Progenitor cell of endocrine pancreas (in vitro differentiated cells): ENCODE data around the gene SPACA7. TPM values are rescaled to one million over a fixed set of nuclear protein-coding genes. Genes with fewer than 3 reads are reported as not detected.

Experiments
- DNase-seq: peaks from one replicate; pipeline ENCODE4 v3.0.0; 2021; ENCODE audit warnings: low spot score; ENCODE audit not compliant: unreplicated experiment
- H3K27ac Mint-ChIP-seq: 2 replicates; pipeline ENCODE4 v1.8.0; 2021; ENCODE audit warnings: mild to moderate bottlenecking, moderate library complexity, mixed read lengths
- H3K27me3 Mint-ChIP-seq: 2 replicates; pipeline ENCODE4 v1.8.0; 2021; ENCODE audit warnings: mixed read lengths
- H3K36me3 Mint-ChIP-seq: 2 replicates; pipeline ENCODE4 v1.8.0; 2022; ENCODE audit warnings: mixed read lengths; ENCODE audit not compliant: insufficient read depth
- H3K4me1 Mint-ChIP-seq: 2 replicates; pipeline ENCODE4 v1.8.0; 2021; ENCODE audit warnings: low read depth, mixed read lengths
- H3K4me3 Mint-ChIP-seq: 2 replicates; pipeline ENCODE4 v1.8.0; 2021; ENCODE audit warnings: low read depth, mild to moderate bottlenecking, moderate library complexity, mixed read lengths
- H3K9me3 Mint-ChIP-seq: 2 replicates; pipeline ENCODE4 v1.8.0; 2021; ENCODE audit warnings: low read depth, mixed read lengths
- long read RNA-seq: library from polyadenylated mRNA; unstranded; transcript quantifications from one replicate; pipeline ENCODE4 v2.0.0, GENCODE V29; 2020
- total RNA-seq: library from RNA; stranded (reverse); gene quantifications from 2 replicates; pipeline ENCODE4 v1.2.1, GENCODE V29; 2021
- TF ChIP-seq, protein P1 (sequence below): fragments of 200-600 bp; sonication (generic); IDR thresholded peaks from one replicate; pipeline ENCODE4 v1.5.0; 2021; ENCODE audit warnings: antibody characterized with exemption, mild to moderate bottlenecking; ENCODE audit not compliant: unreplicated experiment

The SPACA7 gene, protein sequence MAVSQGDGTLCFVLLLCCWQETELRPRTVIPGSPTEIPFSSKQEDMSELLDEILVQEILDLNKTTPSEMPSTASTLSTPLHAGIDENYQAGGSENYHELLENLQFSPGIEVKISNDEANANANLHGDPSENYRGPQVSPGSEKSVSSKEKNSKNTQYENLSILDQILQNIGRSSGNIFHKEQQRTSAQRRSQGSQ
- total RNA-seq, result not detected in 2 replicates
- long read RNA-seq, result 0 reads

DNA sequence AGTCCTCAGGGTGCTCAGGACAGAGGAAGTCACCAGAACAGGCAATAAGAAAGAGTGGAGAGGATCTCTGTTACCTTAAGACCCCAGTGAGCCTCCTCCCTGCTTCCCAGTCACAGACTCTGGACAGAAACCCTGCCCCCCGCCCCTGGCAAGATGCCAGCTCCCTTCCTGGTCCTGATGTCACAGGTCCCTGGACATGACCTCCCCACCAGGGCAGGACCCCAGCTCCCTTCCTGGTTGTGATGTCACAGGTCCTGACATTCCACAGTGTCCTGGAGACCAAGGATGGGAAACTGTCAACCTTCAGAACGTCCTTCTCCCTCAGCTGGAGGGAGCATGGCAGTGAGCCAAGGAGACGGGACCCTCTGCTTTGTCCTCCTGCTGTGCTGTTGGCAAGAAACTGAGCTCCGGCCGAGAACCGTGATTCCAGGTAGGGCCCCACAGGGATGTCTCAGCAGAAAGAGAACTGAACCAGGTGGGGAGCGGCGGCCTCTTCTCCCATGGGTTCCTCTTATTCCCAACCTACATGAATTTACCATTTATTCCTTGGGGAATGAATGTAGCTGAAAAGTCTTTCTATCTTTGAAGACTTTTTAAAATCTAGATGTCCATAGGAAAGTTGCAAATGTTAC, at the start of gene SPACA7:
TSS of gene SPACA7 (plus strand) at position 306 of the 632 bp plus-strand sequence. CDS start at position 337, 31 bp downstream.
- TF ChIP-seq, protein P1, sequence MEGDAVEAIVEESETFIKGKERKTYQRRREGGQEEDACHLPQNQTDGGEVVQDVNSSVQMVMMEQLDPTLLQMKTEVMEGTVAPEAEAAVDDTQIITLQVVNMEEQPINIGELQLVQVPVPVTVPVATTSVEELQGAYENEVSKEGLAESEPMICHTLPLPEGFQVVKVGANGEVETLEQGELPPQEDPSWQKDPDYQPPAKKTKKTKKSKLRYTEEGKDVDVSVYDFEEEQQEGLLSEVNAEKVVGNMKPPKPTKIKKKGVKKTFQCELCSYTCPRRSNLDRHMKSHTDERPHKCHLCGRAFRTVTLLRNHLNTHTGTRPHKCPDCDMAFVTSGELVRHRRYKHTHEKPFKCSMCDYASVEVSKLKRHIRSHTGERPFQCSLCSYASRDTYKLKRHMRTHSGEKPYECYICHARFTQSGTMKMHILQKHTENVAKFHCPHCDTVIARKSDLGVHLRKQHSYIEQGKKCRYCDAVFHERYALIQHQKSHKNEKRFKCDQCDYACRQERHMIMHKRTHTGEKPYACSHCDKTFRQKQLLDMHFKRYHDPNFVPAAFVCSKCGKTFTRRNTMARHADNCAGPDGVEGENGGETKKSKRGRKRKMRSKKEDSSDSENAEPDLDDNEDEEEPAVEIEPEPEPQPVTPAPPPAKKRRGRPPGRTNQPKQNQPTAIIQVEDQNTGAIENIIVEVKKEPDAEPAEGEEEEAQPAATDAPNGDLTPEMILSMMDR, result no peak
- Mint-ChIP-seq H3K27me3 (peaks cover 26% of the 10 kb centered on the region), H3K4me3 (no peak within 1 kb of the TSS), H3K4me1 (no peaks in the 10 kb centered on the region), H3K36me3 (no peaks in the 10 kb centered on the region), H3K9me3 (peaks cover 12% of the 10 kb centered on the region), H3K27ac (no peak within 1 kb of the TSS)
- no peak for DNase-seq

DNA sequence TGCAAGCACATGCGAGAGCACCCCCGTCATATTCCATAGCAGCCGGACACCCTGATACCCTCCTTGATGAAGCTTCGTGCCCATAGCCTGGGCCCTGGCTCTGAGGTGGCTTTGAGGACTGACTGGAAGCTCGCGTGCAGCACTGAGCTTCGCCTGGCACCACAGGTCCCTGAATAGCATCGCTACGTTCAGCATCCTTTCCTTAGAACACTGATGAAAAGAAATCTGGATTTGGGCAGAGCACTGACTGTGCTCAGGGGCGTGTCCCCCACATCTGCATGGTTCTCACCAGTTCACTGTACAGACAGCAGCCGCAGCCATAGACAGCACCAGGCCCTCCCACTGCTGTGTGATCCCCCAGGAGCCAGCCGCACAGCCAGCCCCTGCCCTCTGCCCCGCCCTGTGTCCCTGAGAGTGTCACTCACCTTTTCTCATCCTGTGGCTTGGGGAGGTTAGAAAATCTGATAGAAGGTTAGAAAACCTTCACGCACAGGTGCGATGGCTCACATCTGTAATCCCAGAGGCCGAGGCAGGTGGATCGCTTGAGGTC, 49.3 kb upstream of the SPACA7 start:
- Mint-ChIP-seq H3K9me3 (no peaks in the 10 kb centered on the region), H3K27me3 (peaks cover 56% of the 10 kb centered on the region), H3K27ac (no peak overlapping the region), H3K4me1 (no peaks in the 10 kb centered on the region), H3K4me3 (no peak overlapping the region), H3K36me3 (no peaks in the 10 kb centered on the region)
- no peak for DNase-seq
- TF ChIP-seq, protein P1, result no peak

DNA sequence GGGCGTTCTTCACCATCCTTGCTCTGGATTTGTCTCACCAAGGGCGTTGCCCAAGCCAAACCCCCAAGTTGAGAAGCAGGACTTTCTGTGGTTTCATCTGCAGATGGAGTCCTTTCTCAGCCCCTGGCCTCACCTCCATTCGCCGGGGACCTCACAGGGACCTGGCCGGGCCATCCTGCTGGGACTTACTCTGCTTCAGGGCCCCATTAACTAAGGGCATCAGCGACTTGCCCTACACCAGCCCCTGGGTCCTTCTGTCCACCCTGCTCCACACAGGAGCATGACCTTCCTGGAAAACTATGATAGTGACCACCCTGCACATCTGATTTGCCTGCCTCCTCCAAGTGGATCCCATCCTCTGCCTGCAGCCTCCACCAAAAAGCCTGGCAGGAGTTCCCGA, 47.2 kb upstream of the SPACA7 start:
- Mint-ChIP-seq H3K4me1 (no peaks in the 10 kb centered on the region), H3K36me3 (no peaks in the 10 kb centered on the region), H3K4me3 (no peak overlapping the region), H3K9me3 (no peaks in the 10 kb centered on the region), H3K27ac (no peak overlapping the region), H3K27me3 (peaks cover 45% of the 10 kb centered on the region)
- no peak for DNase-seq
- TF ChIP-seq, protein P1, result no peak

DNA sequence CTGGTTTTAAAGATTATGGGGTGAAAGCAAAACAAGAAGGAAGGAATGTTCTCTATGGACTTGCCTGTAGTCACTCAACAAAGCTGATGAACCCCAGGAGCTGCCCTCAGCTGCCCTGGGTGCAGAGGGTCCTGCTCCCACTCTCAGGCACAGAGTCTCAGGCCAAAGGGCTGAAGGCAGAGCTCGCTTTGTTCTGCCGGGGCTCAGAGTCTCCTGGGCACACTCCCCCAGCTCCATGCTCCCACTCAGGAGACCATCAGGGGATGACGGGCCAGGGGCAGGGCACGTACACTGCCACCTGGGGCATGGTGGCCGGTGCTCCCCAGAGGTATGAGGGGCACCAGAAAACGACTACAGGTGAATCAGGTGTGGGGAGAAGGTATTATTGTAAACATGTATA, 46.8 kb upstream of the SPACA7 start:
- H3K36me3 Mint-ChIP-seq, result no peaks in the 10 kb centered on the region
- H3K9me3 Mint-ChIP-seq, result no peaks in the 10 kb centered on the region
- no peak overlapping the region for H3K4me3 Mint-ChIP-seq
- H3K27ac Mint-ChIP-seq, result no peak overlapping the region
- TF ChIP-seq, protein P1, result no peak
- DNase-seq, result no peak
- no peaks in the 10 kb centered on the region for H3K4me1 Mint-ChIP-seq
- peaks cover 40% of the 10 kb centered on the region for H3K27me3 Mint-ChIP-seq

DNA sequence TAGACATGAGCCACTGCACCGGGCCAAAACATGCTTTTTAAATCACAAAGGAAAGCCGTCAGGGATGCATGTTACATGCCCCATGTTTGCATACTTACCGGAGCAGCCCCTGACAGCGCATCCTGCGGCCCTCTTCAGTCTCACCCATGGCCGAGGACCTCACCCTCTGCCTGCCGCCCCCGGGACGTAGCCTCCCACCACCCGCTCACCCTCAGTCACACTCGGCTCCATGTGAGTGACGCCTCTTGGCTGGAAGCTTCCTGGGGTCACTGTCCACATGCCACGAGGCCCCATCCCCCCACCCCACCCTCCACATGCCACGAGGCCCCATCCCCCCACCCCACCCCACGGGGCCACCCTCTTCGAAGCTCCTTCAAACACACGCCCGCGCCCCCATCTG, 46.1 kb upstream of the SPACA7 start:
- TF ChIP-seq, protein P1, result no peak

More for the DNA sequence above, 46.1 kb upstream of the SPACA7 start:
- H3K9me3 Mint-ChIP-seq, result no peaks in the 10 kb centered on the region
- no peaks in the 10 kb centered on the region for H3K4me1 Mint-ChIP-seq
- peaks cover 34% of the 10 kb centered on the region for H3K27me3 Mint-ChIP-seq
- H3K36me3 Mint-ChIP-seq, result no peaks in the 10 kb centered on the region
- H3K27ac Mint-ChIP-seq, result no peak overlapping the region
- H3K4me3 Mint-ChIP-seq, result no peak overlapping the region
- DNase-seq, result no peak
